K562 (cell line): ENCODE results near the gene EFHD2. TPM values are rescaled to one million over a fixed set of nuclear protein-coding genes. Genes with fewer than 3 reads are reported as not detected.

ENCODE experiments used
- ATAC-seq: fragments of 200-7000 bp; cut with Tn5 transposase; 3 replicates; pipeline ENCODE4 v1.9.1; 2020; ENCODE audit warnings: moderate library complexity
- BruUV-seq: library from RNA; stranded (reverse); fragments of 400-500 nt; replicated peaks from 2 replicates; lab custom pipeline; 2021; lab: Mats Ljungman, UMichigan
- CTCF ChIA-PET: fragments of 300-600 bp; formaldehyde crosslinking; extraction: SDS; loops from one replicate; lab custom pipeline; 2021; ENCODE audit warnings: low intra/inter-chr PET ratio; lab: Yijun Ruan, JAX
- POLR2A ChIA-PET: fragments of 300-600, 350-650 bp; sonication (Branson Sonifier 250); formaldehyde crosslinking; extraction: SDS; loops from one replicate; lab custom pipeline; 2021; ENCODE audit warnings: antibody characterized with exemption, inconsistent platforms; lab: Yijun Ruan, JAX
- DNase-seq, 4 experiments: peaks; one replicate each; pipeline versions ENCODE4 v3.0.0 to v3.0.0-alpha.2; 2011 to 2018; ENCODE audit warnings: low spot score in 3 of 4, mixed read lengths in 3 of 4; ENCODE audit errors: extremely low read depth in 1 of 4
- FAIRE-seq: peaks from 2 replicates; lab custom pipeline; 2011; peaks lifted over from hg19 to GRCh38; lab: Jason Lieb, UNC
- H2AFZ ChIP-seq: 2 replicates; pipeline ENCODE4 v1.6.0; 2011; ENCODE audit warnings: low read depth, low read length, control low read depth, inconsistent platforms
- H3K27ac ChIP-seq: fragments of 200-600 bp; 3 replicates; pipeline ENCODE4 v1.8.0; 2011; ENCODE audit warnings: low read depth, mild to moderate bottlenecking, control low read depth, inconsistent platforms, low read length, moderate library complexity, mixed read lengths; ENCODE audit errors: extremely low read depth
- H3K27me3 ChIP-seq, 2 experiments: fragments of 300-600 bp in 1 of 2; 2 replicates in 1 of 2; 3 replicates in 1 of 2; pipeline versions ENCODE4 v1.6.0 to v1.8.0; 2011; ENCODE audit warnings: inconsistent platforms in 2 of 2, low read length in 2 of 2, mild to moderate bottlenecking in 1 of 2, mixed read lengths in 1 of 2, moderate library complexity in 1 of 2; ENCODE audit not compliant: control insufficient read depth in 2 of 2, insufficient read depth in 2 of 2
- H3K36me3 ChIP-seq: fragments of 300-600 bp; 3 replicates; pipeline ENCODE4 v1.8.0; 2011; ENCODE audit warnings: mild to moderate bottlenecking, low read length, inconsistent platforms; ENCODE audit not compliant: control insufficient read depth, insufficient read depth
- H3K4me1 ChIP-seq, 2 experiments: fragments of 200-600 bp in 1 of 2; replicated peaks in 1 of 2; 2 replicates in 1 of 2; 3 replicates in 1 of 2; pipeline versions ENCODE4 v1.5.1 to v1.8.0; 2011; ENCODE audit warnings: inconsistent platforms in 2 of 2, low read length in 2 of 2, mild to moderate bottlenecking in 1 of 2, mixed read lengths in 1 of 2, moderate library complexity in 1 of 2; ENCODE audit not compliant: control insufficient read depth in 2 of 2, insufficient read depth in 2 of 2
- H3K4me2 ChIP-seq: 2 replicates; pipeline ENCODE4 v1.6.1; 2011; ENCODE audit warnings: low read length, control low read depth, inconsistent platforms, mixed read lengths; ENCODE audit not compliant: insufficient read depth
- H3K4me3 ChIP-seq: fragments of 200-600 bp; sonication (generic), shearing (Covaris generic); 2 replicates; pipeline ENCODE4 v1.5.1; 2016; ENCODE audit warnings: control low read depth, inconsistent platforms
- H3K79me2 ChIP-seq: fragments of 200-600 bp; 3 replicates; pipeline ENCODE4 v1.8.0; 2011; ENCODE audit warnings: low read length, inconsistent platforms; ENCODE audit not compliant: control insufficient read depth, insufficient read depth
- H3K9ac ChIP-seq, 2 experiments: 2 replicates each; pipeline versions ENCODE4 v1.6.0 to v1.6.1; 2011; ENCODE audit warnings: low read depth in 2 of 2, low read length in 2 of 2, control low read depth in 1 of 2, inconsistent platforms in 1 of 2, mild to moderate bottlenecking in 1 of 2, mixed read lengths in 1 of 2; ENCODE audit not compliant: insufficient read depth in 1 of 2
- H3K9me1 ChIP-seq: one replicate; pipeline ENCODE4 v1.6.0; 2011; ENCODE audit warnings: inconsistent platforms, mild to moderate bottlenecking, low read length, moderate library complexity; ENCODE audit not compliant: control insufficient read depth, insufficient read depth
- H3K9me3 ChIP-seq: replicated peaks from 2 replicates; pipeline ENCODE4 v1.5.1; 2011; ENCODE audit warnings: low read depth, low read length, inconsistent platforms; ENCODE audit not compliant: control insufficient read depth, insufficient read depth
- H4K20me1 ChIP-seq: replicated peaks from 2 replicates; pipeline ENCODE4 v1.6.1; 2011; ENCODE audit warnings: low read length, inconsistent platforms, mixed read lengths; ENCODE audit not compliant: control insufficient read depth, insufficient read depth
- BMI1 ChIP-seq: fragments of 150-350 bp; IDR thresholded peaks from 2 replicates; pipeline ENCODE4 v1.6.1; 2014; ENCODE audit warnings: low read length
- CREB1 ChIP-seq, 2 experiments: sonication (generic) in 1 of 2; formaldehyde crosslinking in 1 of 2; IDR thresholded peaks; 2 replicates each; pipeline versions ENCODE4 v1.6.1 to v1.8.0; 2012 to 2022; ENCODE audit warnings: inconsistent platforms in 1 of 2, mild to moderate bottlenecking in 1 of 2, missing genetic modification reagents in 1 of 2, moderate library complexity in 1 of 2
- EGR1 ChIP-seq: fragments of 450-650 bp; conservative IDR thresholded peaks from 2 replicates; pipeline ENCODE4 v1.6.1; 2017; ENCODE audit warnings: mild to moderate bottlenecking
- HNRNPL ChIP-seq: fragments of 200-400 bp; formaldehyde crosslinking; IDR thresholded peaks from 2 replicates; pipeline ENCODE4 v1.6.1; 2017; ENCODE audit warnings: low read depth, mild to moderate bottlenecking, low read length
- SPI1 ChIP-seq: IDR thresholded peaks from 2 replicates; pipeline ENCODE4 v1.6.1; 2011; ENCODE audit warnings: low read depth, low read length, control low read depth, borderline replicate concordance
- TAF15 ChIP-seq: fragments of 200-400 bp; formaldehyde crosslinking; IDR thresholded peaks from 2 replicates; pipeline ENCODE4 v1.6.1; 2017; ENCODE audit warnings: mild to moderate bottlenecking, low read depth, low read length, moderate library complexity
- ZNF3 ChIP-seq: fragments of 250-450 bp; sonication (Bioruptor Pico); IDR thresholded peaks from 2 replicates; pipeline ENCODE4 v1.5.0; 2021; ENCODE audit warnings: mild to moderate bottlenecking, moderate library complexity
- ZNF766 ChIP-seq: fragments of 200-800 bp; sonication (Bioruptor generic); conservative IDR thresholded peaks from 2 replicates; pipeline ENCODE4 v1.6.1; 2016; ENCODE audit warnings: missing genetic modification characterization, missing compliant biosample characterization
- WGBS: fragments of 100-300 bp; shearing (Covaris generic); methylation state at CpG from one replicate; pipeline ENCODE4 v1.1.6; 2016; ENCODE audit warnings: low coverage, mixed read lengths; ENCODE audit not compliant: insufficient coverage; ENCODE audit errors: missing lambda C conversion rate; 5-methylcytosine and 5-hydroxymethylcytosine counted together
- in situ Hi-C: fragments of 300-500 bp; cut with MboI; formaldehyde crosslinking; loops from 4 replicates; pipeline ENCODE4 v1.15.0; 2018; ENCODE audit warnings: inconsistent platforms, mixed read lengths
- intact Hi-C: fragments of 100-400 bp; cut with micrococcal nuclease; formaldehyde crosslinking; loops from 2 replicates; pipeline ENCODE4 v1.14.2; 2022
- polyA plus RNA-seq, 8 experiments: library from polyadenylated mRNA; depleted of rRNA in 4 of 8; stranded (reverse) in 5 of 8; unstranded in 3 of 8; fragments of >200 nt; fragmentation: Nextera tagmentation in 2 of 8; fragmentation: Illumina TruSeq in 1 of 8; extraction: Ambion mirVana in 2 of 8; extraction: Trizol in 1 of 8; gene quantifications; 2 replicates each; pipeline versions ENCODE4 v1.2.1 to v1.2.3, GENCODE V29; 2011 to 2014; ENCODE audit warnings: inconsistent platforms in 1 of 8, missing spikeins in 1 of 8
- total RNA-seq, 7 experiments: library from RNA; depleted of rRNA in 6 of 7; stranded (reverse); fragments of >200 nt in 6 of 7; fragmentation: Illumina TruSeq in 2 of 7; extraction: Trizol in 2 of 7; gene quantifications; 2 replicates each; pipeline versions ENCODE4 v1.2.1 to v1.2.3, GENCODE V29; 2011 to 2021; ENCODE audit warnings: low replicate concordance in 1 of 7
- TF ChIP-seq, protein P1 (sequence below): fragments of 250-450 bp; sonication (Bioruptor Pico); IDR thresholded peaks from 2 replicates; pipeline ENCODE4 v1.5.0; 2020; ENCODE audit warnings: mild to moderate bottlenecking
- TF ChIP-seq, protein P2 (sequence below): fragments of 250-450 bp; sonication (Bioruptor Pico); IDR thresholded peaks from 2 replicates; pipeline ENCODE4 v1.8.0; 2021; ENCODE audit warnings: borderline replicate concordance, mild to moderate bottlenecking, moderate library complexity; ENCODE audit not compliant: poor library complexity, severe bottlenecking
- TF ChIP-seq, protein P3 (sequence below): sonication (generic); formaldehyde crosslinking; IDR thresholded peaks from 2 replicates; pipeline ENCODE4 v1.8.0; 2022; ENCODE audit warnings: missing genetic modification reagents, mild to moderate bottlenecking, borderline replicate concordance

EFHD2 gene
- total and polyA plus RNA-seq, 9 of the 15 experiments (the other 6 are each of a cell fraction or from before 2014, with no cell fraction given): 1.7 to 73.5 (median 25.2) TPM

DNA sequence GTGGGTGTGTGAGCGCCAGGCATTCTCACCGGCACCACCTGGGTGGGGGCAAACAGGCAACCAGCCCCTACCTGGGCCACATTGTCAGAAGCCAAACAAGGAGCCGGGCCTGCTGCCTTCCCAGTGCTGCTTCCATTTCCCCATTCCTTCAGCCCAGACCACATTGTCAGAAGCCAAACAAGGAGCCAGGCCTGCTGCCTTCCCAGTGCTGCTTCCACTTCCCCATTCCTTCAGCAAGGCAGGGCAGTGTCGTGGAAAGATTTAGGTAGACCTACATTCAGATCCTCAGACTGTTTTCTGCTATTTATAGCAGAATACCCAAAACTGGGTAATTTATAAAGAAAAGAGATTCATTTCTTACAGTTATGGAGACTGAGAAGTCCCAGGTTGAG, 47.0 kb upstream of the EFHD2 start:
- ATAC-seq: no peak
- intact Hi-C loops: no loop called here
- CTCF ChIA-PET: no interaction called here

DNA sequence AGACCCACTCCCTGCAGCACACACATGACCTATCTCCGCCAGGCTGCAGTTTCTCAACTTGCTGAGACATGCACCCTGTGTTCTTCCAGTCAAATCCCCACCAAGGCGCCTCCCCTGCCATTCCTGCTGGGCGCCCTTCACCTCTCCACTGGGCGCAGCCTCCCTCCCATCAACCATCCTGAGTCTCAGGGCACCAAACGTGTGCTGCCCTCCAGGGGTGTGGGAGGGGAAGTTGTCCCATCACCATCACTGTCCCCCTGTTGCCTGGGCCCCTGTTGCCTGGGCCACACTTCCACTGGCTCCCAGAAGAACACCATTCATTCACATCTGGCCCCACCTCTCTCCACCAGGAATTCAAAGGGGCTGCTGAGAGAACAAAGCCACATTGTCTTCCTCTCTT, 44.9 kb upstream of the EFHD2 start:
- Histone ChIP-seq H3K9ac (no peak overlapping the region), H3K4me2 (no peak overlapping the region)
- peak; percentile 76 for ATAC-seq
- no peak for TF ChIP-seq ZNF766 (CRISPR knock-in tag)
- no peak for TF ChIP-seq BMI1
- no peak for TF ChIP-seq ZNF3 (CRISPR knock-in tag)
- no peak for TF ChIP-seq TAF15
- TF ChIP-seq HNRNPL: no peak
- TF ChIP-seq, protein P1, sequence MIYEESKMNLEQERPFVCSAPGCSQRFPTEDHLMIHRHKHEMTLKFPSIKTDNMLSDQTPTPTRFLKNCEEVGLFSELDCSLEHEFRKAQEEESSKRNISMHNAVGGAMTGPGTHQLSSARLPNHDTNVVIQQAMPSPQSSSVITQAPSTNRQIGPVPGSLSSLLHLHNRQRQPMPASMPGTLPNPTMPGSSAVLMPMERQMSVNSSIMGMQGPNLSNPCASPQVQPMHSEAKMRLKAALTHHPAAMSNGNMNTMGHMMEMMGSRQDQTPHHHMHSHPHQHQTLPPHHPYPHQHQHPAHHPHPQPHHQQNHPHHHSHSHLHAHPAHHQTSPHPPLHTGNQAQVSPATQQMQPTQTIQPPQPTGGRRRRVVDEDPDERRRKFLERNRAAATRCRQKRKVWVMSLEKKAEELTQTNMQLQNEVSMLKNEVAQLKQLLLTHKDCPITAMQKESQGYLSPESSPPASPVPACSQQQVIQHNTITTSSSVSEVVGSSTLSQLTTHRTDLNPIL (CRISPR knock-in tag): no peak
- TF ChIP-seq CREB1 (IDR thresholded peaks at IDR 0.05): no peak
- no peak for TF ChIP-seq CREB1 (CRISPR knock-in tag; IDR thresholded peaks at IDR 0.05)
- TF ChIP-seq, protein P2, sequence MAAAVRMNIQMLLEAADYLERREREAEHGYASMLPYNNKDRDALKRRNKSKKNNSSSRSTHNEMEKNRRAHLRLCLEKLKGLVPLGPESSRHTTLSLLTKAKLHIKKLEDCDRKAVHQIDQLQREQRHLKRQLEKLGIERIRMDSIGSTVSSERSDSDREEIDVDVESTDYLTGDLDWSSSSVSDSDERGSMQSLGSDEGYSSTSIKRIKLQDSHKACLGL (CRISPR knock-in tag): no peak
- TF ChIP-seq, protein P3, sequence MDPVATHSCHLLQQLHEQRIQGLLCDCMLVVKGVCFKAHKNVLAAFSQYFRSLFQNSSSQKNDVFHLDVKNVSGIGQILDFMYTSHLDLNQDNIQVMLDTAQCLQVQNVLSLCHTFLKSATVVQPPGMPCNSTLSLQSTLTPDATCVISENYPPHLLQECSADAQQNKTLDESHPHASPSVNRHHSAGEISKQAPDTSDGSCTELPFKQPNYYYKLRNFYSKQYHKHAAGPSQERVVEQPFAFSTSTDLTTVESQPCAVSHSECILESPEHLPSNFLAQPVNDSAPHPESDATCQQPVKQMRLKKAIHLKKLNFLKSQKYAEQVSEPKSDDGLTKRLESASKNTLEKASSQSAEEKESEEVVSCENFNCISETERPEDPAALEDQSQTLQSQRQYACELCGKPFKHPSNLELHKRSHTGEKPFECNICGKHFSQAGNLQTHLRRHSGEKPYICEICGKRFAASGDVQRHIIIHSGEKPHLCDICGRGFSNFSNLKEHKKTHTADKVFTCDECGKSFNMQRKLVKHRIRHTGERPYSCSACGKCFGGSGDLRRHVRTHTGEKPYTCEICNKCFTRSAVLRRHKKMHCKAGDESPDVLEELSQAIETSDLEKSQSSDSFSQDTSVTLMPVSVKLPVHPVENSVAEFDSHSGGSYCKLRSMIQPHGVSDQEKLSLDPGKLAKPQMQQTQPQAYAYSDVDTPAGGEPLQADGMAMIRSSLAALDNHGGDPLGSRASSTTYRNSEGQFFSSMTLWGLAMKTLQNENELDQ: no peak

More for the DNA sequence above, 47.0 kb upstream of the EFHD2 start:
- Histone ChIP-seq H3K4me2 (no peak overlapping the region), H3K4me3 (no peak overlapping the region), H4K20me1 (no peaks in the 10 kb centered on the region), H3K27me3 (peaks cover 5 to 32% of the 10 kb centered on the region in 2 experiments), H3K36me3 (no peaks in the 10 kb centered on the region), H3K4me1 (peaks cover 12 to 13% of the 10 kb centered on the region in 2 experiments), H3K9ac (no peak overlapping the region), H3K9me1 (no peaks in the 10 kb centered on the region), H2AFZ (no peak overlapping the region), H3K9me3 (no peaks in the 10 kb centered on the region), H3K27ac (no peak overlapping the region), H3K79me2 (no peaks in the 10 kb centered on the region)
- no TSS peak for BruUV-seq
- FAIRE-seq (no peak), DNase-seq (no peak)
- TF ChIP-seq EGR1 (no peak), SPI1 (peak; percentile 90)
- WGBS: 40% methylated on average over 4 of the region's 4 CpGs
- POLR2A ChIA-PET: no interaction called here
- in situ Hi-C loops: no loop called here

More for the DNA sequence above, 44.9 kb upstream of the EFHD2 start:
- Histone ChIP-seq H3K27ac (no peak overlapping the region), H3K36me3 (no peaks in the 10 kb centered on the region), H3K27me3 (peaks cover 6 to 34% of the 10 kb centered on the region in 2 experiments), H3K9me1 (no peaks in the 10 kb centered on the region), H4K20me1 (no peaks in the 10 kb centered on the region), H3K79me2 (no peaks in the 10 kb centered on the region), H3K4me1 (no peaks in the 10 kb centered on the region; a peak in 2 of 5 replicates), H3K4me3 (no peak overlapping the region), H2AFZ (no peak overlapping the region), H3K9me3 (no peaks in the 10 kb centered on the region)
- WGBS: 21% methylated on average over 5 of the region's 5 CpGs
- no peak for FAIRE-seq
- BruUV-seq: no TSS peak
- ChIA-PET CTCF (interaction anchor here (0.6 to 1.9 kb wide), 2 partner anchors 40 to 42 kb away, joined by 3 to 7 read pairs; no protein-coding TSS in a partner anchor), POLR2A (interaction anchor here (0.7 kb wide), 2 partner anchors 9 to 76 kb away, joined by 3 read pairs; no protein-coding TSS in a partner anchor)
- DNase-seq: peak in 3 of 4 experiments; percentile 23 to 54 (median 28)
- intact Hi-C loops: loop anchor here (2.0 kb wide), 1 partner anchor 42 kb away; no protein-coding TSS in a partner anchor
- in situ Hi-C loops: no loop called here
